Tibial artery (tissue), 4 donors: ENCODE measurements around the gene ECSCR.
"Not testable (repeated sequence)": the region's sequence is repeated elsewhere in the genome, so short reads cannot be mapped to it uniquely, and the experiment has no call there.

Experiments used
- DNase-seq, 2 donors: peaks; one replicate each; pipeline ENCODE4 v3.0.0-alpha.2; 2019
- H3K27ac ChIP-seq, 2 donors: fragments of 200-600 bp; sonication (generic) in 1 of 2; 1 replicate in 1 of 2; 2 replicates in 1 of 2; pipeline ENCODE4 v1.5.1; 2018 to 2019; ENCODE audit warnings: mild to moderate bottlenecking in 1 of 2
- H3K27me3 ChIP-seq, 2 donors: fragments of 200-600 bp; sonication (generic) in 1 of 2; one replicate each; pipeline versions ENCODE4 v1.5.1 to v1.6.0; 2016 to 2019
- H3K36me3 ChIP-seq, 3 donors: fragments of 200-600 bp; sonication (generic) in 2 of 3; one replicate each; pipeline ENCODE4 v1.5.1; 2016 to 2019; ENCODE audit warnings: mild to moderate bottlenecking in 2 of 3
- H3K4me1 ChIP-seq, 4 donors: fragments of 200-600 bp; sonication (generic) in 2 of 4; 1 replicate in 3 of 4; 2 replicates in 1 of 4; pipeline ENCODE4 v1.5.1; 2016 to 2019
- H3K4me3 ChIP-seq, 2 donors: fragments of 200-600 bp; sonication (generic) in 1 of 2; 1 replicate in 1 of 2; 2 replicates in 1 of 2; pipeline ENCODE4 v1.5.1; 2018 to 2019; ENCODE audit warnings: mild to moderate bottlenecking in 2 of 2
- H3K9me3 ChIP-seq, 3 donors: fragments of 200-600 bp; sonication (generic) in 1 of 3; one replicate each; pipeline ENCODE4 v1.5.1; 2016 to 2019
- CTCF ChIP-seq, 2 experiments: fragments of 200-600 bp in 1 of 2; fragments of 450-650 bp in 1 of 2; IDR thresholded peaks; one replicate each; pipeline ENCODE4 v1.5.1; 2017 to 2019; ENCODE audit warnings: antibody characterized with exemption in 2 of 2, mild to moderate bottlenecking in 1 of 2, moderate library complexity in 1 of 2
- intact Hi-C: fragments of 100-400 bp; cut with DNase I; formaldehyde crosslinking; loops from one replicate; pipeline ENCODE4 v1.15.0; 2023; ENCODE audit warnings: low total_unique reads

Gene ECSCR

GRCh38 chr5:139462586-139463276 is at the start of gene ECSCR:
Gene ECSCR, minus strand, starts transcription at chr5:139462743. Its CDS starts 73 bp downstream, at chr5:139462670.
- Histone ChIP-seq H3K27ac (no peak within 1 kb of the TSS), H3K4me1 (no peaks in the 10 kb centered on the region), H3K36me3 (no peaks in the 10 kb centered on the region), H3K27me3 (no peaks in the 10 kb centered on the region), H3K9me3 (no peaks in the 10 kb centered on the region), H3K4me3 (peak within 1 kb of the TSS; percentile 16 to 20)
- TF ChIP-seq CTCF (IDR thresholded peaks at IDR 0.05): no peak
- no peak for DNase-seq
- intact Hi-C loops: no loop called here

GRCh38 chr5:139504722-139505121 is 42.2 kb upstream of the ECSCR start:
- intact Hi-C loops, H3K36me3 ChIP-seq, H3K4me1 ChIP-seq, H3K4me3 ChIP-seq, H3K27ac ChIP-seq, DNase-seq, H3K9me3 ChIP-seq, H3K27me3 ChIP-seq: not testable (repeated sequence)

GRCh38 chr5:139503879-139504278 is 41.3 kb upstream of the ECSCR start:
- not testable (repeated sequence) for H3K4me3 ChIP-seq

GRCh38 chr5:139503036-139503817 is 40.7 kb upstream of the ECSCR start:
- H3K4me1 ChIP-seq, H3K27ac ChIP-seq, DNase-seq, intact Hi-C loops, H3K9me3 ChIP-seq, H3K36me3 ChIP-seq, H3K4me3 ChIP-seq, H3K27me3 ChIP-seq: not testable (repeated sequence)

More at GRCh38 chr5:139503879-139504278, 41.3 kb upstream of the ECSCR start:
- H3K27ac ChIP-seq, H3K4me1 ChIP-seq, H3K27me3 ChIP-seq, intact Hi-C loops, H3K9me3 ChIP-seq, DNase-seq, H3K36me3 ChIP-seq: not testable (repeated sequence)

- intact Hi-C loops: no loop called here
- Histone ChIP-seq H3K27me3 (no peaks in the 10 kb centered on the region), H3K36me3 (no peaks in the 10 kb centered on the region), H3K9me3 (no peaks in the 10 kb centered on the region), H3K4me1 (no peaks in the 10 kb centered on the region), H3K4me3 (no peak overlapping the region), H3K27ac (no peak overlapping the region)
- no peak for DNase-seq
- TF ChIP-seq CTCF (IDR thresholded peaks at IDR 0.05): no peak
Observed at GRCh38 chr5:139501381-139501780, 38.8 kb upstream of the ECSCR start.

GRCh38 chr5:139495638-139496435 is 33.3 kb upstream of the ECSCR start:
- intact Hi-C loops: no loop called here
- Histone ChIP-seq H3K4me3 (no peak overlapping the region), H3K27ac (no peak overlapping the region), H3K4me1 (peaks cover 0 to 19% (median 7%) of the 10 kb centered on the region in 4 donors), H3K9me3 (no peaks in the 10 kb centered on the region), H3K27me3 (no peaks in the 10 kb centered on the region), H3K36me3 (no peaks in the 10 kb centered on the region)
- no peak for TF ChIP-seq CTCF (IDR thresholded peaks at IDR 0.05)
- DNase-seq: no peak

- Histone ChIP-seq H3K27ac (no peak overlapping the region), H3K4me3 (no peak overlapping the region), H3K9me3 (no peaks in the 10 kb centered on the region), H3K4me1 (peaks cover 0 to 19% (median 7%) of the 10 kb centered on the region in 4 donors), H3K36me3 (no peaks in the 10 kb centered on the region), H3K27me3 (no peaks in the 10 kb centered on the region)
- no peak for DNase-seq
- intact Hi-C loops: no loop called here
- TF ChIP-seq CTCF (IDR thresholded peaks at IDR 0.05): no peak
Observed at GRCh38 chr5:139494832-139495231, 32.3 kb upstream of the ECSCR start.
